ENCODE data around the gene DIPK2B.

DIPK2B gene

DNA sequence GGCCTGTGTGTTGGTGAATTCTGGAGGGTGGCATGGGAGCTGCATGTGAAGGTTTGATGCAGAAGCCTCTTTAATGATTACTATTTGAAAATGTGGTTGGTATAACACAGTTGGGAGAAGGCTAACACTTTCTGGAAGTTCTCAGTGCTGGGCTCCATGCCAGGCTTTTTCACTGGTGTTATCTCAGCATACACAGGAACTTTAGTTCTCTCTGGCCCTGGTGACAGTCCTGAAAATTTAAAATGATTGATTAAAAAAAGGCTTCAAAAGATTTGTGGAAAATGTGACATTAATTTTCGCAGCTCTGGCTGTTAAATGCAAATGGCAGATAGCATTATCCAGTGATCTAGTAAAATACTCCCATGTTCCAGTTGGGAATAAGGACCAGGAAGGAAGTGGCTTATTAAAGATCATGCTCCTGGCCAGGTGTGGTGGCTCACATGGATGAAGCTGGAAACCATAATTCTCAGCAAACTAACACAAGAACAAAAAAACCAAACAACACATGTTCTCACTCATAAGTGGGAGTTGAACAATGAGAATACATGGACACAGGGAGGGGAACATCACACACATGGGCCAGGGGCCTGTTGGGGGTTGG, 36.6 kb downstream of the DIPK2B start:
- no peak for FAIRE-seq

DNA sequence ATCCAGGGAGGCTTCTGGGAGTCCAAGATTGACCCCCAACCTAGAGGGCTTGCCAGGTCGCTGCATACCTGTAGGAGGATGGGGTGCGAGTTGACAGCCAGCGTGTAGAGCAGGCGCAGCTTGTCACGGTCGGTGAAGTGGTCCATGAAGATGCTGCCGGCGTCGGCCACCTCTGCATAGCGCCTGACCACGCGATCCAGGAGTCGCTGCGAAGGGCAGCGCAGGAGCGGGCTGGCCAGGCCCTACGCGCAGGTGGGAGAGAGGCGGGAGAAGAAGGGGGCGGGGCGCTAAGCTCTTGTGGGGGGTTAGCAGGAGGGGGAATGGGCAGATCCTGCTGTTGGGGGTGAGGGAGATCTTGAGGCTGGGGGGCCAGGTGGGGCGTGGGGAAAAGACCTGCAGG, 43.0 kb downstream of the DIPK2B start:
- DNase-seq (ENCODE audit: low spot score) (no peak), FAIRE-seq (no peak)

More for the DNA sequence above, 36.6 kb downstream of the DIPK2B start:
- no peak for DNase-seq (ENCODE audit: low spot score)

DNA sequence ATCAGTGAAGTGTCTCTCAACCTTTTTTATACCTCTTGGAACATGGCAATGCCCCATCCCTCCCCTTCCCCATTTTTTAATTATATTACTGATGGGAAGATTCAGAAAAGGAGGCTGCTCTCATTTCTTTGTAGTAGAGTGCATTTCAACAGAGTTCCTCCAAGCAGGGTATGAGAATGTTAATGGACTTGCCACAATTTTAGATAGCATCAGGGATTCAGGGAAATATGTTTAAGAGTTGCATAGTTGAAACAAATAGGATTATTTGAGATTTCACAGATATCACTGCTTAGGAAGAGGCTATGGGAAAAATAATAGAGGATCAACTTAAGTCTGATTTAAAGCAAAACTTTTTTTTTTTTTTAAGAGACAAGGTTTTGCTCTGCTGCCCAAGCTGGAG, 46.2 kb downstream of the DIPK2B start:
- no peak for DNase-seq (ENCODE audit: low spot score)
- no peak for FAIRE-seq

DNA sequence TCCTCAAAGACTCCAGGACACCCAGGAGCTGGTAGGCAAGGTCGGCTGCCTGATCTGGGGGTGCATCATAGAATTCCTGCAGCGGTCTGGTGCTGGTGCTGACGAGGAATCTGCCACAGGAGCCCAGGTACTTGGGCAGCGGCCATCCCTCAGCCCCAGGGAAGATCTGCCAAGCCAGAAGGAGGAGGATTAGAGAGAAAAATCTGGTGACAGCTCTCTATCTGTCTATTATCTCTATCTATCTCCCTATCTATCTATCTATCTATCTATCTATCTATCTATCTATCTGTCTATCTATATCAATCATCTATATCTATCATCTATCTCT, 46.7 kb downstream of the DIPK2B start:
- DNase-seq (ENCODE audit: low spot score), result no peak
- no peak for FAIRE-seq
